SU-DHL-6 (cell line): ENCODE results near the gene CTU1.

Experiments used
- H2AFZ ChIP-seq: fragments of 200-600 bp; sonication (generic); 2 replicates; pipeline ENCODE4 v1.6.1; 2014; ENCODE audit warnings: low read depth, mild to moderate bottlenecking, moderate library complexity, mixed read lengths, antibody characterized with exemption, low read length; ENCODE audit not compliant: severe bottlenecking
- H3F3A ChIP-seq: fragments of 200-600 bp; shearing (Covaris generic); 2 replicates; pipeline ENCODE4 v1.6.0; 2016; ENCODE audit warnings: antibody characterized with exemption, mild to moderate bottlenecking; ENCODE audit not compliant: insufficient read depth
- H3K27ac ChIP-seq: fragments of 200-600 bp; sonication (generic); 2 replicates; pipeline ENCODE4 v1.5.1; 2016; ENCODE audit warnings: low read depth, mild to moderate bottlenecking, low read length, moderate library complexity, mixed read lengths
- H3K27me3 ChIP-seq: fragments of 200-600 bp; sonication (generic), shearing (Covaris generic); 2 replicates; pipeline ENCODE4 v1.6.0; 2014; ENCODE audit warnings: mild to moderate bottlenecking, low read length
- H3K36me3 ChIP-seq: fragments of 200-600 bp; sonication (generic); 2 replicates; pipeline ENCODE4 v1.6.1; 2014; ENCODE audit warnings: mild to moderate bottlenecking, low read length, mixed read lengths
- H3K4me2 ChIP-seq: fragments of 300-600, 200-600 bp; shearing (Covaris generic), sonication (generic); 2 replicates; pipeline ENCODE4 v1.6.0; 2014; ENCODE audit warnings: low read length, low read depth, mild to moderate bottlenecking; ENCODE audit not compliant: poor library complexity, severe bottlenecking
- H3K4me3 ChIP-seq: fragments of 200-600 bp; sonication (generic); 2 replicates; pipeline ENCODE4 v1.5.1; 2014; ENCODE audit warnings: antibody characterized with exemption, low read length, mild to moderate bottlenecking, mixed read lengths; ENCODE audit not compliant: insufficient read depth, poor library complexity, severe bottlenecking
- H3K79me2 ChIP-seq: fragments of 200-600 bp; sonication (generic); 2 replicates; pipeline ENCODE4 v1.6.1; 2014; ENCODE audit warnings: mild to moderate bottlenecking, low read length, moderate library complexity; ENCODE audit not compliant: insufficient read depth
- H3K9ac ChIP-seq: fragments of 200-600 bp; sonication (generic); 2 replicates; pipeline ENCODE4 v1.7.0; 2014; ENCODE audit warnings: mild to moderate bottlenecking, low read length
- H3K9me2 ChIP-seq: fragments of 200-600 bp; sonication (generic); replicated peaks from 2 replicates; pipeline ENCODE4 v1.6.1; 2014; ENCODE audit warnings: low read length; ENCODE audit not compliant: insufficient read depth
- H3K9me3 ChIP-seq: fragments of 200-600 bp; sonication (generic); 2 replicates; pipeline ENCODE4 v1.6.1; 2014; ENCODE audit warnings: low read length, mixed read lengths; ENCODE audit not compliant: insufficient read depth
- H4K20me1 ChIP-seq: fragments of 200-600 bp; sonication (generic); 2 replicates; pipeline ENCODE4 v1.6.1; 2014; ENCODE audit warnings: low read depth, mild to moderate bottlenecking, antibody characterized with exemption, low read length, moderate library complexity, mixed read lengths
- CTCF ChIP-seq: fragments of 200-600 bp; sonication (generic); IDR thresholded peaks from one replicate; pipeline ENCODE4 v1.5.1; 2017; ENCODE audit warnings: antibody characterized with exemption, mild to moderate bottlenecking, low read length, moderate library complexity; ENCODE audit not compliant: insufficient read depth, poor library complexity, severe bottlenecking
- EZH2phosphoT487 ChIP-seq: fragments of 200-600 bp; sonication (generic), shearing (Covaris generic); conservative IDR thresholded peaks from 2 replicates; pipeline ENCODE4 v1.6.1; 2018; ENCODE audit warnings: mild to moderate bottlenecking, antibody characterized with exemption, low read length, moderate library complexity, mixed read lengths

The CTU1 gene

GRCh38 chr19:51064534-51065220, 43.5 kb downstream of the CTU1 start, which contains the start of gene KLK13:
KLK13 (minus strand) TSS chr19:51065092; CDS start chr19:51065067, 25 bp downstream.
- TF ChIP-seq CTCF (no peak), EZH2phosphoT487 (no peak)
- Histone ChIP-seq H3K4me3 (no peak within 1 kb of the TSS), H3K9me3 (no peaks in the 10 kb centered on the region), H2AFZ (no peak within 1 kb of the TSS), H3K9me2 (no peaks in the 10 kb centered on the region), H3K27ac (no peak within 1 kb of the TSS), H3K79me2 (no peaks in the 10 kb centered on the region), H3K9ac (no peak within 1 kb of the TSS), H3K4me2 (no peak within 1 kb of the TSS), H3K36me3 (no peaks in the 10 kb centered on the region), H4K20me1 (no peaks in the 10 kb centered on the region), H3F3A (no peaks in the 10 kb centered on the region), H3K27me3 (no peaks in the 10 kb centered on the region)

- Histone ChIP-seq H3K4me3 (no peak overlapping the region), H3K4me2 (no peak overlapping the region), H3K27me3 (no peaks in the 10 kb centered on the region), H3K9me3 (no peaks in the 10 kb centered on the region), H3K9me2 (no peaks in the 10 kb centered on the region), H3K9ac (no peak overlapping the region), H3K79me2 (no peaks in the 10 kb centered on the region), H2AFZ (no peak overlapping the region), H3K36me3 (no peaks in the 10 kb centered on the region), H3K27ac (no peak overlapping the region), H3F3A (no peaks in the 10 kb centered on the region), H4K20me1 (no peaks in the 10 kb centered on the region)
- TF ChIP-seq CTCF (no peak), EZH2phosphoT487 (no peak)
These were observed 44.5 kb downstream of the CTU1 start for GRCh38 chr19:51063664-51064063.

GRCh38 chr19:51060973-51061372, 47.2 kb downstream of the CTU1 start:
- Histone ChIP-seq H3K27me3 (no peaks in the 10 kb centered on the region), H3K9me3 (no peaks in the 10 kb centered on the region), H3K9me2 (no peaks in the 10 kb centered on the region), H3K4me3 (no peak overlapping the region), H3K27ac (no peak overlapping the region), H3K36me3 (no peaks in the 10 kb centered on the region), H3K9ac (no peak overlapping the region), H2AFZ (no peak overlapping the region), H4K20me1 (no peaks in the 10 kb centered on the region), H3F3A (no peaks in the 10 kb centered on the region), H3K79me2 (no peaks in the 10 kb centered on the region), H3K4me2 (no peak overlapping the region)
- TF ChIP-seq CTCF (no peak), EZH2phosphoT487 (no peak)
